AG04450 (cell line): ENCODE data around the gene COMMD3. TPM values are rescaled to one million over a fixed set of nuclear protein-coding genes. Genes with fewer than 3 reads are reported as not detected.
"Not testable (repeated sequence)": the region's sequence is repeated elsewhere in the genome, so short reads cannot be mapped to it uniquely, and the experiment has no call there.

Source experiments
- CTCF ChIA-PET: fragments of 300-600, 350-600 bp; formaldehyde crosslinking; extraction: SDS; loops from one replicate; lab custom pipeline; 2022; ENCODE audit warnings: antibody characterized with exemption, inconsistent platforms; lab: Charles Lee
- POLR2A ChIA-PET: fragments of 350-600 bp; formaldehyde crosslinking; extraction: SDS; loops from one replicate; lab custom pipeline; 2021; ENCODE audit warnings: antibody characterized with exemption, inconsistent platforms; lab: Yijun Ruan, JAX
- DNase-seq: peaks from one replicate; pipeline ENCODE4 v3.0.0-alpha.2; 2011; ENCODE audit warnings: low read depth, low spot score
- H3K27ac ChIP-seq: one replicate; pipeline ENCODE4 v1.5.1; 2012; ENCODE audit warnings: low read depth, low read length, control low read depth
- H3K27me3 ChIP-seq: one replicate; pipeline ENCODE4 v1.6.0; 2012; ENCODE audit warnings: low read length; ENCODE audit not compliant: control insufficient read depth, insufficient read depth
- H3K4me3 ChIP-seq: 2 replicates; pipeline ENCODE4 v1.5.1; 2011; ENCODE audit warnings: mild to moderate bottlenecking, low read depth, low read length, control low read depth
- H3K9me3 ChIP-seq: 2 replicates; pipeline ENCODE4 v1.5.1; 2012; ENCODE audit warnings: low read length; ENCODE audit not compliant: control insufficient read depth, insufficient read depth
- CTCF ChIP-seq: IDR thresholded peaks from 2 replicates; pipeline ENCODE4 v1.5.1; 2011; ENCODE audit warnings: low read depth, low read length, control low read depth, inconsistent platforms
- polyA plus RNA-seq: library from polyadenylated mRNA; depleted of rRNA; stranded (reverse); fragments of >200 nt; gene quantifications from 2 replicates; pipeline ENCODE4 v1.2.3, GENCODE V29; 2011

The COMMD3 gene
- polyA plus RNA-seq, 1 experiment: 64.7 TPM

GRCh38 chr10:22303461-22303860, 12.7 kb upstream of the COMMD3 start:
- Histone ChIP-seq H3K9me3 (no peaks in the 10 kb centered on the region), H3K27me3 (no peaks in the 10 kb centered on the region), H3K4me3 (no peak overlapping the region), H3K27ac (no peak overlapping the region)
- ChIA-PET CTCF (no interaction called here), POLR2A (no interaction called here)
- DNase-seq: no peak
- TF ChIP-seq CTCF: no peak

DNA sequence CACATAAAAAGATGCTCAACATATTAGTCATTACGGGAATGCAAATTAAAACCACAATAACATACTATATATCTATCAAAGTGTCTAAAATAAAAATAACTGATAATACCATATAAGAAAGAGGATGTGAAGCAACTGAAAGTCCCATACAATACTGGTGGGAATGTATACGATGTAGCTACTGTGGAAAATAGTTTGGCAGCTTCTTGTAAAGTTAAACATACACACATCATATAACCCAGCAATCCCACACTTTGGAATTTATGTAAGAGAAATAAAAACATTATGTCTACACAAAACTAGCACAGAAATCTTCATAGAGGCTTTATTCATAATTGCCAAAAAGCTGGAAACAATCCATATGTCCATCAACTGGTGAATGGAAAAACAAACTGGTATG, 10.5 kb upstream of the COMMD3 start:
- Histone ChIP-seq H3K4me3 (no peak overlapping the region), H3K27me3 (no peaks in the 10 kb centered on the region), H3K9me3 (no peaks in the 10 kb centered on the region), H3K27ac (no peak overlapping the region)
- TF ChIP-seq CTCF: no peak
- CTCF ChIA-PET: no interaction called here
- DNase-seq: no peak
- POLR2A ChIA-PET: no interaction called here

- H3K4me3 ChIP-seq: no peak overlapping the region
- ChIA-PET POLR2A (no interaction called here), CTCF (interaction anchor here (0.5 to 1.0 kb wide), 3 partner anchors 297 to 760 kb away, joined by 3 to 4 read pairs (median 3); no protein-coding TSS in a partner anchor)
- no peak for TF ChIP-seq CTCF
- no peak overlapping the region for H3K27ac ChIP-seq
- H3K27me3 ChIP-seq: no peaks in the 10 kb centered on the region
- H3K9me3 ChIP-seq: no peaks in the 10 kb centered on the region
- no peak for DNase-seq
Observed at GRCh38 chr10:22308390-22308789, 7.8 kb upstream of the COMMD3 start.

- no peak for DNase-seq
- no peaks in the 10 kb centered on the region for H3K27me3 ChIP-seq
- no peaks in the 10 kb centered on the region for H3K9me3 ChIP-seq
- H3K27ac ChIP-seq: no peak overlapping the region
- ChIA-PET POLR2A (no interaction called here), CTCF (no interaction called here)
- no peak overlapping the region for H3K4me3 ChIP-seq
- TF ChIP-seq CTCF: no peak
Observed at GRCh38 chr10:22309180-22310000, 6.8 kb upstream of the COMMD3 start.

GRCh38 chr10:22310012-22310411, 6.2 kb upstream of the COMMD3 start:
- POLR2A ChIA-PET, DNase-seq, H3K4me3 ChIP-seq, H3K27ac ChIP-seq, H3K9me3 ChIP-seq, H3K27me3 ChIP-seq: not testable (repeated sequence)
- CTCF ChIA-PET: interaction anchor here (0.9 kb wide), 1 partner anchor 299 kb away, joined by 4 read pairs; no protein-coding TSS in a partner anchor
